Esophagus squamous epithelium (tissue), 5 donors: Measurements from ENCODE around the gene USP17L18. TPM values are rescaled to one million over a fixed set of nuclear protein-coding genes. Genes with fewer than 3 reads are reported as not detected.
"Not testable (repeated sequence)": the region's sequence is repeated elsewhere in the genome, so short reads cannot be mapped to it uniquely, and the experiment has no call there.

Experiments used
- DNase-seq: peaks from one replicate; lab custom pipeline; 2025; lab: John Stamatoyannopoulos, UW
- H3K27ac ChIP-seq, 4 donors: fragments of 200-600 bp; sonication (generic); one replicate each; pipeline ENCODE4 v1.5.1; 2016 to 2019; ENCODE audit warnings: mild to moderate bottlenecking in 1 of 4
- H3K27me3 ChIP-seq, 4 donors: fragments of 200-600 bp; sonication (generic); 1 replicate in 3 of 4; 2 replicates in 1 of 4; pipeline versions ENCODE4 v1.5.1 to v1.6.0; 2017 to 2021; ENCODE audit warnings: antibody characterized with exemption in 1 of 4
- H3K36me3 ChIP-seq, 3 donors: fragments of 200-600 bp; sonication (generic); one replicate each; pipeline ENCODE4 v1.5.1; 2016 to 2019
- H3K4me1 ChIP-seq, 3 donors: fragments of 200-600 bp; sonication (generic); one replicate each; pipeline ENCODE4 v1.5.1; 2017 to 2019
- H3K4me3 ChIP-seq, 4 donors: fragments of 200-600 bp; sonication (generic); 1 replicate in 3 of 4; 2 replicates in 1 of 4; pipeline ENCODE4 v1.5.1; 2016 to 2019; ENCODE audit warnings: mild to moderate bottlenecking in 2 of 4, moderate library complexity in 1 of 4
- H3K9me3 ChIP-seq, 3 donors: fragments of 200-600 bp; sonication (generic); one replicate each; pipeline ENCODE4 v1.5.1; 2016 to 2019
- WGBS, 2 donors: methylation state at CpG; one replicate each; pipeline ENCODE4 v1.1.5; 2018; 5-methylcytosine and 5-hydroxymethylcytosine counted together
- intact Hi-C: fragments of 100-400 bp; cut with DNase I; formaldehyde crosslinking; loops from one replicate; pipeline ENCODE4 v1.15.0; 2022
- total RNA-seq, 4 donors: library from RNA; depleted of rRNA; stranded (reverse); fragments of >200 nt; gene quantifications; one replicate each; pipeline ENCODE4 v1.1.0, GENCODE V29; 2016
- donor health status: DM: yes; HTN: yes; CAD: no.

USP17L18 gene
- total RNA-seq = not detected

GRCh38 chr4:9247953-9248680, at the start of gene USP17L18:
Gene USP17L18 (plus strand): TSS chr4:9248630. CDS start chr4:9248630, 0 bp downstream.
- H3K36me3 ChIP-seq, intact Hi-C loops, H3K27me3 ChIP-seq, DNase-seq, H3K27ac ChIP-seq, H3K4me3 ChIP-seq, H3K4me1 ChIP-seq, H3K9me3 ChIP-seq: not testable (repeated sequence)
- WGBS, 2 donors = 84% methylated on average over 11 to 12 of the region's 26 CpGs

- DNase-seq, H3K27ac ChIP-seq, H3K27me3 ChIP-seq, H3K9me3 ChIP-seq, H3K36me3 ChIP-seq, H3K4me1 ChIP-seq, intact Hi-C loops, H3K4me3 ChIP-seq: not testable (repeated sequence)
- no CpG with 5 or more reads among the region's 13 CpGs for WGBS, 2 donors
These were observed 38.1 kb upstream of the USP17L18 start, which contains the start of gene USP17L10 for GRCh38 chr4:9210357-9210756. Gene USP17L10 (plus strand): TSS chr4:9210657. CDS start chr4:9210657, 0 bp downstream.

GRCh38 chr4:9214701-9215100, 33.7 kb upstream of the USP17L18 start:
- DNase-seq, H3K9me3 ChIP-seq, intact Hi-C loops: not testable (repeated sequence)

DNA sequence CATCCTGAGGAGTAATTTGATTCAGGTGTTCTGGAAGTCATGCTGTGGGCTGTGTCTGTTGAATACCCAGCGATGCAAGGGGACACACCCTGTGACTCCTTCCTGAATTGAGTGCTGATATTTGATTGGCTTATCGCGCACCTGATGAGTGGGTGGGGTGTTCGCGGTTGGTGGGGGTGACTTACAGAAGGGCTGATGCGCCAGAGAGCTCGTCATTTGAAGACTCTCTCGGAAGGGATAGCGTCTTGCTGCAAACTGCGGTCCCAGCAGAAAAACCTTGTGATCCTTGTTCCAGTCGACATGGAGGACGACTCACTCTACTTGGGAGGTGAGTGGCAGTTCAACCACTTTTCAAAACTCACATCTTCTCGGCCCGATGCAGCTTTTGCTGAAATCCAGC, 33.3 kb upstream of the USP17L18 start, which contains the start of gene USP17L11:
Gene USP17L11, plus strand, starts transcription at position 301 of the 400 bp plus-strand sequence. Its CDS starts 0 bp downstream, at position 301.
- WGBS, 2 donors = no CpG with 5 or more reads among the region's 14 CpGs
- intact Hi-C loops, H3K27ac ChIP-seq, H3K4me1 ChIP-seq, H3K27me3 ChIP-seq, DNase-seq, H3K4me3 ChIP-seq, H3K36me3 ChIP-seq, H3K9me3 ChIP-seq: not testable (repeated sequence)

More at GRCh38 chr4:9214701-9215100, 33.7 kb upstream of the USP17L18 start:
- not testable (repeated sequence) for H3K4me3 ChIP-seq, H3K27ac ChIP-seq, H3K27me3 ChIP-seq, H3K4me1 ChIP-seq, H3K36me3 ChIP-seq
- WGBS, 2 donors = 76 to 92% methylated on average over 7 to 10 of the region's 14 CpGs

DNA sequence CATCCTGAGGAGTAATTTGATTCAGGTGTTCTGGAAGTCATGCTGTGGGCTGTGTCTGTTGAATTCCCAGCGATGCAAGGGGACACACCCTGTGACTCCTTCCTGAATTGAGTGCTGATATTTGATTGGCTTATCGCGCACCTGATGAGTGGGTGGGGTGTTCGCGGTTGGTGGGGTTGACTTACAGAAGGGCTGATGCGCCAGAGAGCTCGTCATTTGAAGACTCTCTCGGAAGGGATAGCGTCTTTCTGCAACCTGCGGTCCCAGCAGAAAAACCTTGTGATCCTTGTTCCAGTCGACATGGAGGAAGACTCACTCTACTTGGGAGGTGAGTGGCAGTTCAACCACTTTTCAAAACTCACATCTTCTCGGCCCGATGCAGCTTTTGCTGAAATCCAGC, 28.6 kb upstream of the USP17L18 start, which contains the start of gene USP17L12:
Gene USP17L12, plus strand, starts transcription at position 301 of the 400 bp plus-strand sequence. Its CDS starts 0 bp downstream, at position 301.
- intact Hi-C loops, H3K9me3 ChIP-seq, DNase-seq, H3K27ac ChIP-seq, H3K4me3 ChIP-seq, H3K4me1 ChIP-seq, H3K27me3 ChIP-seq, H3K36me3 ChIP-seq: not testable (repeated sequence)
- no CpG with 5 or more reads among the region's 13 CpGs for WGBS, 2 donors

DNA sequence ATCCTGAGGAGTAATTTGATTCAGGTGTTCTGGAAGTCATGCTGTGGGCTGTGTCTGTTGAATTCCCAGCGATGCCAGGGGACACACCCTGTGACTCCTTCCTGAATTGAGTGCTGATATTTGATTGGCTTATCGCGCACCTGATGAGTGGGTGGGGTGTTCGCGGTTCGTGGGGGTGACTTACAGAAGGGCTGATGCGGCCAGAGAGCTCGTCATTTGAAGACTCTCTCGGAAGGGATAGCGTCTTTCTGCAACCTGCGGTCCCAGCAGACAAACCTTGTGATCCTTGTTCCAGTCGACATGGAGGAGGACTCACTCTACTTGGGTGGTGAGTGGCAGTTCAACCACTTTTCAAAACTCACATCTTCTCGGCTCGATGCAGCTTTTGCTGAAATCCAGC, 23.8 kb upstream of the USP17L18 start, which contains the start of gene USP17L13:
Gene USP17L13, plus strand, starts transcription at position 301 of the 400 bp plus-strand sequence. Its CDS starts 0 bp downstream, at position 301.
- H3K9me3 ChIP-seq, H3K27ac ChIP-seq, DNase-seq, H3K36me3 ChIP-seq, H3K27me3 ChIP-seq, H3K4me1 ChIP-seq, H3K4me3 ChIP-seq, intact Hi-C loops: not testable (repeated sequence)
- WGBS, 2 donors = no CpG with 5 or more reads among the region's 14 CpGs

GRCh38 chr4:9230249-9230648, 18.2 kb upstream of the USP17L18 start:
- H3K27me3 ChIP-seq, DNase-seq, H3K4me1 ChIP-seq, H3K9me3 ChIP-seq, H3K27ac ChIP-seq, intact Hi-C loops, H3K4me3 ChIP-seq, H3K36me3 ChIP-seq: not testable (repeated sequence)
- 87% methylated on average over 4 of the region's 8 CpGs; no CpG with 5 or more reads in 1 of the 2 donors for whole genome bisulfite sequencing, 2 donors

- H3K36me3 ChIP-seq, H3K4me1 ChIP-seq, intact Hi-C loops, H3K27me3 ChIP-seq, DNase-seq, H3K4me3 ChIP-seq, H3K27ac ChIP-seq, H3K9me3 ChIP-seq: not testable (repeated sequence)
- WGBS, 2 donors = no CpG with 5 or more reads among the region's 15 CpGs
These were observed 14.3 kb upstream of the USP17L18 start, which contains the start of gene USP17L15 for GRCh38 chr4:9234085-9234484. Gene USP17L15 (plus strand): TSS chr4:9234385. CDS start chr4:9234385, 0 bp downstream.

DNA sequence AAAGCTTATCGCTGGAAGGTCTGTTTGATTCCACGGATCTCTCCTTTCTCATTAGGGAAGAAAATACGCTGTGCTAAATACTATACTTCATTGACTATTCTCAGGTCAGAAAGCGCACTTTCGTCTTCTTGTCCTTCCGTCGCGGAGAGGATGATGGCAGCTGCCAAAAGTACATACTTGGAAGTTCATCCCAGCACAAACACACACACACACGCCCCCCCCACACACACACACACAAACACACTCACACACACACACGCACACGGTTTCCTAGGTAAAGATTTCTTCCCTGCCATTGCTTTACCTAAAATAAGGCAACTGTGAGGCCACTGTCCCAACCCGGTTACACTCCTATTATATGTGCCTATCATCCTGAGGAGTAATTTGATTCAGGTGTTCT, 10.0 kb upstream of the USP17L18 start:
- H3K27ac ChIP-seq, H3K36me3 ChIP-seq, H3K4me3 ChIP-seq, DNase-seq, intact Hi-C loops, H3K27me3 ChIP-seq, H3K4me1 ChIP-seq, H3K9me3 ChIP-seq: not testable (repeated sequence)
- WGBS, 2 donors = no CpG with 5 or more reads among the region's 12 CpGs

DNA sequence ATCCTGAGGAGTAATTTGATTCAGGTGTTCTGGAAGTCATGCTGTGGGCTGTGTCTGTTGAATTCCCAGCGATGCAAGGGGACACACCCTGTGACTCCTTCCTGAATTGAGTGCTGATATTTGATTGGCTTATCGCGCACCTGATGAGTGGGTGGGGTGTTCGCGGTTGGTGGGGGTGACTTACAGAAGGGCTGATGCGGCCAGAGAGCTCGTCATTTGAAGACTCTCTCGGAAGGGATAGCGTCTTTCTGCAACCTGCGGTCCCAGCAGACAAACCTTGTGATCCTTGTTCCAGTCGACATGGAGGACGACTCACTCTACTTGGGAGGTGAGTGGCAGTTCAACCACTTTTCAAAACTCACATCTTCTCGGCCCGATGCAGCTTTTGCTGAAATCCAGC, 4.9 kb upstream of the USP17L18 start, which contains the start of gene USP17L17:
Gene USP17L17, plus strand, starts transcription at position 301 of the 400 bp plus-strand sequence. Its CDS starts 0 bp downstream, at position 301.
- 98% methylated on average over 7 of the region's 14 CpGs; no CpG with 5 or more reads in 1 of the 2 donors for WGBS, 2 donors
- H3K27ac ChIP-seq, H3K27me3 ChIP-seq, H3K4me1 ChIP-seq, intact Hi-C loops, H3K9me3 ChIP-seq, H3K4me3 ChIP-seq, H3K36me3 ChIP-seq, DNase-seq: not testable (repeated sequence)

DNA sequence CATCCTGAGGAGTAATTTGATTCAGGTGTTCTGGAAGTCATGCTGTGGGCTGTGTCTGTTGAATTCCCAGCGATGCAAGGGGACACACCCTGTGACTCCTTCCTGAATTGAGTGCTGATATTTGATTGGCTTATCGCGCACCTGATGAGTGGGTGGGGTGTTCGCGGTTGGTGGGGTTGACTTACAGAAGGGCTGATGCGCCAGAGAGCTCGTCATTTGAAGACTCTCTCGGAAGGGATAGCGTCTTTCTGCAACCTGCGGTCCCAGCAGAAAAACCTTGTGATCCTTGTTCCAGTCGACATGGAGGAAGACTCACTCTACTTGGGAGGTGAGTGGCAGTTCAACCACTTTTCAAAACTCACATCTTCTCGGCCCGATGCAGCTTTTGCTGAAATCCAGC, 4.6 kb downstream of the USP17L18 start, which contains the start of gene USP17L19:
Gene USP17L19, plus strand, starts transcription at position 301 of the 400 bp plus-strand sequence. Its CDS starts 0 bp downstream, at position 301.
- H3K4me1 ChIP-seq, H3K27me3 ChIP-seq, H3K27ac ChIP-seq, DNase-seq, H3K36me3 ChIP-seq, H3K9me3 ChIP-seq, H3K4me3 ChIP-seq, intact Hi-C loops: not testable (repeated sequence)
- WGBS, 2 donors = no CpG with 5 or more reads among the region's 13 CpGs

DNA sequence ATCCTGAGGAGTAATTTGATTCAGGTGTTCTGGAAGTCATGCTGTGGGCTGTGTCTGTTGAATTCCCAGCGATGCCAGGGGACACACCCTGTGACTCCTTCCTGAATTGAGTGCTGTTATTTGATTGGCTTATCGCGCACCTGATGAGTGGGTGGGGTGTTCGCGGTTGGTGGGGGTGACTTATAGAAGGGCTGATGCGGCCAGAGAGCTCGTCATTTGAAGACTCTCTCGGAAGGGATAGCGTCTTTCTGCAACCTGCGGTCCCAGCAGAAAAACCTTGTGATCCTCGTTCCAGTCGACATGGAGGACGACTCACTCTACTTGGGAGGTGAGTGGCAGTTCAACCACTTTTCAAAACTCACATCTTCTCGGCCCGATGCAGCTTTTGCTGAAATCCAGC, 9.4 kb downstream of the USP17L18 start, which contains the start of gene USP17L20:
Gene USP17L20, plus strand, starts transcription at position 301 of the 400 bp plus-strand sequence. Its CDS starts 0 bp downstream, at position 301.
- WGBS, 2 donors = no CpG with 5 or more reads among the region's 15 CpGs

DNA sequence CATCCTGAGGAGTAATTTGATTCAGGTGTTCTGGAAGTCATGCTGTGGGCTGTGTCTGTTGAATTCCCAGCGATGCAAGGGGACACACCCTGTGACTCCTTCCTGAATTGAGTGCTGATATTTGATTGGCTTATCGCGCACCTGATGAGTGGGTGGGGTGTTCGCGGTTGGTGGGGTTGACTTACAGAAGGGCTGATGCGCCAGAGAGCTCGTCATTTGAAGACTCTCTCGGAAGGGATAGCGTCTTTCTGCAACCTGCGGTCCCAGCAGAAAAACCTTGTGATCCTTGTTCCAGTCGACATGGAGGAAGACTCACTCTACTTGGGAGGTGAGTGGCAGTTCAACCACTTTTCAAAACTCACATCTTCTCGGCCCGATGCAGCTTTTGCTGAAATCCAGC, 14.1 kb downstream of the USP17L18 start, which contains the start of gene USP17L21:
Gene USP17L21, plus strand, starts transcription at position 301 of the 400 bp plus-strand sequence. Its CDS starts 0 bp downstream, at position 301.
- H3K27me3 ChIP-seq, H3K27ac ChIP-seq, H3K4me3 ChIP-seq, H3K4me1 ChIP-seq, intact Hi-C loops, H3K9me3 ChIP-seq, H3K36me3 ChIP-seq, DNase-seq: not testable (repeated sequence)
- no CpG with 5 or more reads among the region's 13 CpGs for WGBS, 2 donors

More for the DNA sequence above, 9.4 kb downstream of the USP17L18 start, which contains the start of gene USP17L20:
- H3K36me3 ChIP-seq, H3K4me3 ChIP-seq, intact Hi-C loops, H3K27me3 ChIP-seq, DNase-seq, H3K4me1 ChIP-seq, H3K9me3 ChIP-seq, H3K27ac ChIP-seq: not testable (repeated sequence)
